ENCODE measurements around the gene DCX. TPM values are rescaled to one million over a fixed set of nuclear protein-coding genes. Genes with fewer than 3 reads are reported as not detected.

DCX gene
- total RNA-seq, 1 donor from 2014 or later: not detected

DNA sequence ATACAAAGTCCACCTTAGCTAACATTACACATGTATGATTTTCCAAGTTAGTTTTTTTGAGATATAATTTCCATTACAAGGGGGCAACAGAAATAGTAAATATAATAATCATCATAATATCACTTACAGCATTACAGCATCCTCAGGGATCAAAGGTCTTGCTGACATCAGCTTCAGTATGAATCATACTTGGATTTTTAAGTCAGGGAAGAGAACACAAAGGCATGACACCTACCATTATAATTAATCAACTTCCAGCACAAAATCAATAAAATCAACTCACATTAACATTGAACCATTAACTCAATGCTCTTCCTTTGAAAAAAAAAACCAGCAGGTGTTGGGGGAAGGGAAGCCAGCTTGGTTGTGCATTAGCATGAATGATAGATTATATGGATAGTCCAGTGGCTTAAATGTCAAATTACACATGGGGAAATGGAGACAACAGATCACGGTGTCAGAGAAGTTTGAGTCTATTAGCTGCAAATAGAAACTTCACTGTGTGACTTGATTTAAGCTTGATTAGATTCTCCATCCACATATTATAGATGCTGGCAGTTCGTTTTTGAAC is 74.8 kb downstream of the DCX start:
- Histone ChIP-seq H3K36me3 (no peaks in the 10 kb centered on the region), H3K27ac (no peak overlapping the region), H3K27me3 (no peaks in the 10 kb centered on the region), H3K4me3 (no peak overlapping the region), H3K9me3 (no peaks in the 10 kb centered on the region), H3K4me1 (no peaks in the 10 kb centered on the region)
- intact Hi-C loops (cut with DNase I): no loop called here
- TF ChIP-seq, protein P1, sequence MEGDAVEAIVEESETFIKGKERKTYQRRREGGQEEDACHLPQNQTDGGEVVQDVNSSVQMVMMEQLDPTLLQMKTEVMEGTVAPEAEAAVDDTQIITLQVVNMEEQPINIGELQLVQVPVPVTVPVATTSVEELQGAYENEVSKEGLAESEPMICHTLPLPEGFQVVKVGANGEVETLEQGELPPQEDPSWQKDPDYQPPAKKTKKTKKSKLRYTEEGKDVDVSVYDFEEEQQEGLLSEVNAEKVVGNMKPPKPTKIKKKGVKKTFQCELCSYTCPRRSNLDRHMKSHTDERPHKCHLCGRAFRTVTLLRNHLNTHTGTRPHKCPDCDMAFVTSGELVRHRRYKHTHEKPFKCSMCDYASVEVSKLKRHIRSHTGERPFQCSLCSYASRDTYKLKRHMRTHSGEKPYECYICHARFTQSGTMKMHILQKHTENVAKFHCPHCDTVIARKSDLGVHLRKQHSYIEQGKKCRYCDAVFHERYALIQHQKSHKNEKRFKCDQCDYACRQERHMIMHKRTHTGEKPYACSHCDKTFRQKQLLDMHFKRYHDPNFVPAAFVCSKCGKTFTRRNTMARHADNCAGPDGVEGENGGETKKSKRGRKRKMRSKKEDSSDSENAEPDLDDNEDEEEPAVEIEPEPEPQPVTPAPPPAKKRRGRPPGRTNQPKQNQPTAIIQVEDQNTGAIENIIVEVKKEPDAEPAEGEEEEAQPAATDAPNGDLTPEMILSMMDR (IDR thresholded peaks at IDR 0.05): no peak
- no peak for DNase-seq (ENCODE audit: low spot score in 2 of 2)

DNA sequence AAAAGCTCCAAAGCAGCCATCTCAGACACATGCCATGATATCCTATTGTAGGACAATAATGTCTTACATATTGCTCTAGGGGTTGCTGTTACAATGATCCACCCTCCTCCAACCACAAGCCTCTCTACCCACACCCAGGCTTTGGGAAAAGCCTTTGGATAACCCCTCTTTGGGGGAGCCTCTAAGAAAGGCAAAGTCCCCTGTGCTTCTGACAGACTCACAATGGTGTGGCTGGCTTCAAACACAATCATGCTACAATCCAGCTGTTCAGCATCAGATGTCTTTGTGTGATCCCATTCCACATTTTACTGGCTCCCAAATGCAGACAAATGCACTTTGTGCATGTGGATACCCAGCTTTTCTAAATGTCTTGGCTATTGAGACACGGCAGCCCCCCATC is 75.9 kb downstream of the DCX start:
- DNase-seq (ENCODE audit: low spot score in 2 of 2): no peak

DNA sequence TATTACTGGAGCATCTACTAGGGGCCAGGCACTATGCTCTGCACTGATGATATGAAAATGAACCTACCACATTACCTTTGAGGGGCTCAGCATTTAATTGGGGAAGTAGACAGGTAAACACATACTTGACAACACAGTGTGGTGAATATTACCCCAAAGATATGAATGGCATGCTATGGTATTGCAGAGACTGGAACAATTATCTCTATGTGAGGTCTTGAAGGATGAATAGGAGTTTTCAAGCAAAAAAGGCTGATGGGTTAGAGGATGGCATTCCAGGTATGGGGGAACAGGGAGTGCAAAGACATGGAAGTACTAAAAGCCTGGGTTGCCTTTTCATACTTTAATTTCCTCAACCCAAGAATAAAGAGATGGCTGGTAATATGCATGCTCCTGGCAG is 82.6 kb downstream of the DCX start:
- intact Hi-C loops (cut with DNase I): no loop called here
- no peaks in the 10 kb centered on the region for H3K36me3 ChIP-seq
- no peaks in the 10 kb centered on the region for H3K27me3 ChIP-seq
- TF ChIP-seq, protein P1 (IDR thresholded peaks at IDR 0.05): no peak
- H3K4me3 ChIP-seq: no peak overlapping the region
- H3K9me3 ChIP-seq: no peaks in the 10 kb centered on the region
- H3K4me1 ChIP-seq: no peaks in the 10 kb centered on the region
- H3K27ac ChIP-seq: no peak overlapping the region
- no peak for DNase-seq (ENCODE audit: low spot score in 2 of 2)

More for the DNA sequence above, 75.9 kb downstream of the DCX start:
- Histone ChIP-seq H3K27ac (no peak overlapping the region), H3K27me3 (no peaks in the 10 kb centered on the region), H3K4me1 (no peaks in the 10 kb centered on the region), H3K36me3 (no peaks in the 10 kb centered on the region), H3K9me3 (no peaks in the 10 kb centered on the region), H3K4me3 (no peak overlapping the region)
- TF ChIP-seq, protein P1 (IDR thresholded peaks at IDR 0.05): no peak
- intact Hi-C loops (cut with DNase I): no loop called here

DNA sequence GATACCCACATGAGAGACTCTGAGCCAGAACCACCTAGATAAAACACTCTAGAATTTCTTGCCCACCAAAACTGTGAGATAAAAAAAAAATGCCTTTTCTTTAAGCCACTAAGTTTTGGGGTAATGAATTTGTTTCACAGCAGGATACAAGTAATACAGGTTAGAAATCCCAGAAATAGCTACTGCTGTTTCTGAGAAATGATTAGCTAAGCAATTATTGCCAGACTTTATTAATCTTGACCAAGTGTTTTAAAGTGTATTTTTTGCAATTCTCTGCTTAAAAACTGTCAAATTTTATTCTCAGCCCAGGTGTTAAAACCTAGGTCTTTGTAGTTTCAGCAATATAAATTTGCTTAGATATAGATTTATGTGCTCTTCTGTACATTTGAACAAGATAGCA is 83.1 kb downstream of the DCX start:
- Histone ChIP-seq H3K27me3 (no peaks in the 10 kb centered on the region), H3K4me3 (no peak overlapping the region), H3K27ac (no peak overlapping the region), H3K9me3 (no peaks in the 10 kb centered on the region), H3K4me1 (no peaks in the 10 kb centered on the region), H3K36me3 (no peaks in the 10 kb centered on the region)
- no peak for DNase-seq (ENCODE audit: low spot score in 2 of 2)
- intact Hi-C loops (cut with DNase I): no loop called here
- TF ChIP-seq, protein P1 (IDR thresholded peaks at IDR 0.05): no peak

DNA sequence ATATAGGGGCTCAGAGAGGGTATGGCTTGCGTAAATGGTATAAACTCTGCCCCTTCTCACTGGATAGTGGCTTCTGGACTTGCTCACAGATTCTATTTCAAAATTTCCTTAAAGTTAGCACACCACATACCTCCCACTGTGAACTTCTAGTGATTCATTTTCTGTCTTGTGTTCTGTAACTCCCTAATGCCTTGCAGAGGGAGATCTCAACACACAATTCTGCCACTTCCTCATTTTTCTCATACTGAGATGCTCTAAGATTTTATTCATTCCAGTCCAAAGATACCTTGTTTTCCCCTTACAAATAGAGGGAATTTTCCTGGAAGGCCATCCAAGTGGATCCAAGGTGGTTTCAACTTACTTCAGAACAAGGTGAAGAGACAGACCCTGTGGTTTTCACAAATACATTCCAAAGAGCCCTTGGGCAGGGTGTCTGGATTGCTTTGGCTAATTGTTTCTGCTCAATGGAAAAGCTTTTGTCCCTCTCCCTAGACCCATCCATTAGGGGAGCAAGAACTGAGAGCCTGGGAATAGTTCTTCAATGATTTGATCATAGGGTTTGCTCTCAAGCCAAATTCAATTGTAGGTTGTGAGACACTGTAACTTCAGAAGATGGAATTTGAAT is 89.6 kb downstream of the DCX start:
- DNase-seq (ENCODE audit: low spot score in 2 of 2): no peak
- H3K9me3 ChIP-seq: no peaks in the 10 kb centered on the region
- TF ChIP-seq, protein P1 (IDR thresholded peaks at IDR 0.05): no peak
- no peak overlapping the region for H3K4me3 ChIP-seq
- H3K4me1 ChIP-seq: no peaks in the 10 kb centered on the region
- intact Hi-C loops (cut with DNase I): no loop called here
- H3K27me3 ChIP-seq: no peaks in the 10 kb centered on the region
- no peak overlapping the region for H3K27ac ChIP-seq
- no peaks in the 10 kb centered on the region for H3K36me3 ChIP-seq
